Lower leg skin (tissue), 4 donors: ENCODE data around the gene SLC6A16. TPM values are rescaled to one million over a fixed set of nuclear protein-coding genes. Genes with fewer than 3 reads are reported as not detected.

ENCODE experiments used
- DNase-seq, 2 donors: peaks; one replicate each; pipeline ENCODE4 v3.0.0-alpha.2; 2019; ENCODE audit warnings: low spot score in 2 of 2
- H3K4me3 ChIP-seq: fragments of 200-600 bp; sonication (generic); 2 replicates; pipeline ENCODE4 v1.5.1; 2017; ENCODE audit warnings: mild to moderate bottlenecking, low read depth; ENCODE audit not compliant: poor library complexity, severe bottlenecking
- CTCF ChIP-seq, 3 donors: fragments of 450-650 bp; IDR thresholded peaks; one replicate each; pipeline ENCODE4 v1.5.1; 2016; ENCODE audit warnings: antibody characterized with exemption in 3 of 3, mild to moderate bottlenecking in 3 of 3, moderate library complexity in 2 of 3
- POLR2A ChIP-seq, 2 donors: fragments of 450-650 bp; IDR thresholded peaks; one replicate each; pipeline ENCODE4 v1.6.1; 2016 to 2017; ENCODE audit warnings: antibody characterized with exemption in 2 of 2, mild to moderate bottlenecking in 1 of 2, moderate library complexity in 1 of 2
- WGBS, 2 donors: methylation state at CpG; one replicate each; pipeline ENCODE4 v1.1.5; 2018; 5-methylcytosine and 5-hydroxymethylcytosine counted together
- intact Hi-C: fragments of 100-400 bp; cut with DNase I; formaldehyde crosslinking; loops from one replicate; pipeline ENCODE4 v1.15.0; 2023; ENCODE audit warnings: low total_unique reads
- total RNA-seq, 4 donors: library from RNA; depleted of rRNA; stranded (reverse); fragments of >200 nt; gene quantifications; one replicate each; pipeline ENCODE4 v1.1.0, GENCODE V29; 2016

Gene SLC6A16
- total RNA-seq, 4 donors from 2014 or later = 0.55 to 1.2 (median 0.95) TPM; not detected in 1

GRCh38 chr19:49359851-49360820 lies 35.1 kb upstream of the SLC6A16 start:
- 69 to 78% methylated on average over 13 to 17 of the region's 17 CpGs for WGBS, 2 donors
- TF ChIP-seq POLR2A (IDR thresholded peaks at IDR 0.05) (no peak), CTCF (IDR thresholded peaks at IDR 0.05) (no peak)
- intact Hi-C loops = no loop called here
- DNase-seq = no peak
- H3K4me3 ChIP-seq = no peak overlapping the region

GRCh38 chr19:49357186-49357585 lies 32.2 kb upstream of the SLC6A16 start:
- no peak overlapping the region for H3K4me3 ChIP-seq
- DNase-seq = no peak
- TF ChIP-seq POLR2A (IDR thresholded peaks at IDR 0.05) (no peak), CTCF (IDR thresholded peaks at IDR 0.05) (no peak)
- intact Hi-C loops = no loop called here
- 82 to 84% methylated on average over 9 of the region's 9 CpGs for WGBS, 2 donors

GRCh38 chr19:49356382-49356781 lies 31.4 kb upstream of the SLC6A16 start:
- intact Hi-C loops = no loop called here
- 68 to 72% methylated on average over 7 of the region's 7 CpGs for WGBS, 2 donors
- no peak for DNase-seq
- TF ChIP-seq CTCF (IDR thresholded peaks at IDR 0.05) (no peak), POLR2A (IDR thresholded peaks at IDR 0.05) (no peak)
- no peak overlapping the region for H3K4me3 ChIP-seq

- no peak for DNase-seq
- intact Hi-C loops = no loop called here
- H3K4me3 ChIP-seq = no peak overlapping the region
- TF ChIP-seq POLR2A (IDR thresholded peaks at IDR 0.05) (no peak), CTCF (IDR thresholded peaks at IDR 0.05) (no peak)
- WGBS, 2 donors = 55 to 64% methylated on average over 12 of the region's 12 CpGs
Measured at GRCh38 chr19:49355909-49356353, 30.9 kb upstream of the SLC6A16 start.

GRCh38 chr19:49349567-49349966 lies 24.6 kb upstream of the SLC6A16 start:
- WGBS, 2 donors = 92 to 94% methylated on average over 2 of the region's 2 CpGs
- intact Hi-C loops = no loop called here
- H3K4me3 ChIP-seq = no peak overlapping the region
- TF ChIP-seq POLR2A (IDR thresholded peaks at IDR 0.05) (no peak), CTCF (IDR thresholded peaks at IDR 0.05) (no peak)
- no peak for DNase-seq
